IPS DF 6.9 (cell line): Measurements from ENCODE around the gene SLIT3.

ENCODE experiments used
- DNase-seq: peaks from one replicate; pipeline ENCODE4 v3.0.0-alpha.2; 2013; ENCODE audit warnings: low read depth, low spot score
- H3K27ac ChIP-seq: one replicate; pipeline ENCODE4 v1.5.1; 2013; ENCODE audit warnings: low read length, control low read depth
- H3K27me3 ChIP-seq: 2 replicates; pipeline ENCODE4 v1.6.1; 2013; ENCODE audit warnings: mild to moderate bottlenecking, low read length; ENCODE audit not compliant: control insufficient read depth, insufficient read depth
- H3K36me3 ChIP-seq: 2 replicates; pipeline ENCODE4 v1.6.1; 2013; ENCODE audit warnings: low read length; ENCODE audit not compliant: control insufficient read depth, insufficient read depth
- H3K4me1 ChIP-seq: 2 replicates; pipeline ENCODE4 v1.6.1; 2013; ENCODE audit warnings: low read length; ENCODE audit not compliant: control insufficient read depth, insufficient read depth
- H3K4me3 ChIP-seq: 2 replicates; pipeline ENCODE4 v1.5.1; 2013; ENCODE audit warnings: mild to moderate bottlenecking, low read length
- H3K9me3 ChIP-seq: 2 replicates; pipeline ENCODE4 v1.6.1; 2013; ENCODE audit warnings: low read length, inconsistent platforms; ENCODE audit not compliant: control insufficient read depth, insufficient read depth
- WGBS: extraction: QIAGEN DNeasy Blood & Tissue Kit; methylation state at CpG from one replicate; pipeline ENCODE4 v1.1.7; 2013; ENCODE audit warnings: mixed read lengths, missing lambda C conversion rate; ENCODE audit not compliant: insufficient read length, insufficient coverage; 5-methylcytosine and 5-hydroxymethylcytosine counted together

SLIT3 gene

DNA sequence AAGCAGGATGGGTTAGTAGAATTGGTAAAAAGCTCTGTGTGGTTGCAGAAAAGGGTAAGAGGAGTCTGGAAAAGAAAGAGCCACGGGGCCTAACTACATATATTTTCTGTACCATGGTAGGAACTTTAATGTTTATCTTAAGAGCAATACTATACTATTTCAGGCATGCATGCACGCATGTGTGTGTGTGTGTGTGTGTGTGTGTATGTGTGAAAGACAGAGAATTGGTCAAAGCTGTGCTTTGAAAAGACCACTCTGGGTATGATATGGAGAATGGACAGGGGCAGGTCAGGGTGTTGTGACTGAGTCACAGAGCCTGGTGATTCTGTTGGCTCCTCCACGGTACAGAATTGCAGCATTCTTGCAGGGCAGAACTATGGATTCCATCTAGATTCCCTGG lies 339.3 kb downstream of the SLIT3 start:
- no CpG with 5 or more reads among the region's 3 CpGs for WGBS
- H3K36me3 ChIP-seq, result no peaks in the 10 kb centered on the region
- no peak for DNase-seq
- H3K9me3 ChIP-seq, result no peaks in the 10 kb centered on the region
- no peak overlapping the region for H3K27ac ChIP-seq
- no peaks in the 10 kb centered on the region for H3K27me3 ChIP-seq
- no peaks in the 10 kb centered on the region for H3K4me1 ChIP-seq
- no peak overlapping the region for H3K4me3 ChIP-seq

GRCh38 chr5:168960497-168960896 lies 340.4 kb downstream of the SLIT3 start:
- no peaks in the 10 kb centered on the region for H3K27me3 ChIP-seq
- no peaks in the 10 kb centered on the region for H3K36me3 ChIP-seq
- no peak for DNase-seq
- no CpG with 5 or more reads among the region's 2 CpGs for WGBS
- no peaks in the 10 kb centered on the region for H3K4me1 ChIP-seq
- no peaks in the 10 kb centered on the region for H3K9me3 ChIP-seq
- H3K27ac ChIP-seq, result no peak overlapping the region
- no peak overlapping the region for H3K4me3 ChIP-seq

DNA sequence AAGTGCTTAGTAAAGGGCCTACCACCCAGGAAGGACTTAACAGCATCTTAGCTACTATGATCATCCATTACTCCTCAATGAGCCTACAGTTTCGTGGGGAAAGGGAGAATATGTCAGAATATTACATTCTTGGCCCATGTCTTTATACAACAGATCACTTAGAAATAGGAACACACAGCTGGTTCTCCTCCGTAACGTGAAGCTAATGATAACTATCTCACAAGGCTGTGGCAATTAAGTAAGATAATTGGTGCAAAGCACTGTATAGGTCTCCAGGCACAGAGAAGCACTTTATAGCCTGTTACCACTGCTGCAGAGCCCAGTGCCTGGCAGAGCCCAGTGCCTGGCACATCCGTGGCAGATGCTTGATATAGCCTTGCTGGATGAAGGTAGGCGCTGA lies 347.6 kb downstream of the SLIT3 start:
- Histone ChIP-seq H3K27me3 (no peaks in the 10 kb centered on the region), H3K36me3 (no peaks in the 10 kb centered on the region), H3K4me3 (no peak overlapping the region), H3K9me3 (no peaks in the 10 kb centered on the region), H3K27ac (no peak overlapping the region), H3K4me1 (no peaks in the 10 kb centered on the region)
- DNase-seq, result no peak
- no CpG with 5 or more reads among the region's 5 CpGs for WGBS

- Histone ChIP-seq H3K36me3 (no peaks in the 10 kb centered on the region), H3K27me3 (no peaks in the 10 kb centered on the region), H3K4me1 (no peaks in the 10 kb centered on the region), H3K9me3 (no peaks in the 10 kb centered on the region), H3K4me3 (no peak overlapping the region), H3K27ac (no peak overlapping the region)
- WGBS, result no CpG with 5 or more reads among the region's 6 CpGs
- DNase-seq, result no peak
These were observed 348.7 kb downstream of the SLIT3 start for GRCh38 chr5:168952196-168952595.

DNA sequence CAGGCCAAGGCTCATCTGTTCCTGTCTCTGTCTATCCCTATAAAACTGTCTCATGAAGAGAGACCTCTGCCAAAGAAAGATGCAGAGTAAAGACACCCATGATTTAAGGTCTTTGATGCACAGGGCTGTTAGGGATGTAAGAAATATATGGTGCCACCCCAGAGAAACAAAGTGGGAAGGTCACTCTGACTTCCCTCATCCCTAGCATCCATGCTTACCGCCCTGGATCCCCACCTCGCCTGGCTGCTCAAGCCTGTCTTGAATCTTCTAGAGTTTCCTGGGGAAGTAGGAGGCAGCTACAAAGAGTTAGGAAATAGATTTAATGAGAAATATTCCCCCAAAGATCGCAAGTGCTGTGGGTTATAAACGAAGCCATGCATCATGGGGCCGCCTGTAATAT lies 349.2 kb downstream of the SLIT3 start:
- no CpG with 5 or more reads among the region's 5 CpGs for WGBS
- no peaks in the 10 kb centered on the region for H3K36me3 ChIP-seq
- H3K27ac ChIP-seq, result no peak overlapping the region
- H3K4me1 ChIP-seq, result no peaks in the 10 kb centered on the region
- no peak overlapping the region for H3K4me3 ChIP-seq
- H3K9me3 ChIP-seq, result no peaks in the 10 kb centered on the region
- no peak for DNase-seq
- no peaks in the 10 kb centered on the region for H3K27me3 ChIP-seq

GRCh38 chr5:168951356-168951755 lies 349.6 kb downstream of the SLIT3 start:
- no CpG with 5 or more reads among the region's 1 CpG for WGBS
- Histone ChIP-seq H3K27me3 (no peaks in the 10 kb centered on the region), H3K27ac (no peak overlapping the region), H3K36me3 (no peaks in the 10 kb centered on the region), H3K4me1 (no peaks in the 10 kb centered on the region), H3K9me3 (no peaks in the 10 kb centered on the region), H3K4me3 (no peak overlapping the region)
- DNase-seq, result no peak

- DNase-seq, result no peak
- Histone ChIP-seq H3K36me3 (no peaks in the 10 kb centered on the region), H3K27me3 (no peaks in the 10 kb centered on the region), H3K9me3 (no peaks in the 10 kb centered on the region), H3K4me1 (no peaks in the 10 kb centered on the region), H3K27ac (no peak overlapping the region), H3K4me3 (no peak overlapping the region)
- no CpG with 5 or more reads among the region's 7 CpGs for WGBS
These were observed 350.5 kb downstream of the SLIT3 start for GRCh38 chr5:168950241-168950951.

DNA sequence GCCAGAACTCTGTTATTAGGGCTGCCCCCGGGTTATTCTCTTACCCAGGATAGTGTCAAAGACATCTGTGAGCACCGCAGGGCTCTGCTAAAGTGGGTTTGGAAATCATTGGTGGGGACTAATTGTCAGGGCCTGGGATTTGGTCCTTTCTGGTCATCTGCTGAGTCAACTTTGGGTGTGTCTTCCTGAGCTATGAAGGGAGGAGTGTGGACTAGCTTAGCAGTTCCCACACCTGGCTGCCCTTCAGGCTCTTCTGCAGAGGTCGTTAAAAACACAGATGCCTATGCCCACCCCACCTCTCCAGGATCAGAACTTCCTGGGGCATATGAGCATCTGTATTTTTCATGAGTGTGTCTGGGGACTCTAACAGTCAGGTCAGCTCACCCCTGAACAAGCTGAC lies 352.2 kb downstream of the SLIT3 start:
- WGBS, result no CpG with 5 or more reads among the region's 3 CpGs
- no peak for DNase-seq

GRCh38 chr5:168947212-168947868 lies 353.6 kb downstream of the SLIT3 start:
- H3K27me3 ChIP-seq, result no peaks in the 10 kb centered on the region
- no peak overlapping the region for H3K4me3 ChIP-seq
- H3K4me1 ChIP-seq, result no peaks in the 10 kb centered on the region
- peak; percentile 35 for DNase-seq
- H3K36me3 ChIP-seq, result no peaks in the 10 kb centered on the region
- WGBS, result no CpG with 5 or more reads among the region's 5 CpGs
- no peaks in the 10 kb centered on the region for H3K9me3 ChIP-seq
- no peak overlapping the region for H3K27ac ChIP-seq

More for the DNA sequence above, 352.2 kb downstream of the SLIT3 start:
- no peaks in the 10 kb centered on the region for H3K9me3 ChIP-seq
- no peaks in the 10 kb centered on the region for H3K36me3 ChIP-seq
- no peaks in the 10 kb centered on the region for H3K27me3 ChIP-seq
- H3K27ac ChIP-seq, result no peak overlapping the region
- H3K4me3 ChIP-seq, result no peak overlapping the region
- no peaks in the 10 kb centered on the region for H3K4me1 ChIP-seq

DNA sequence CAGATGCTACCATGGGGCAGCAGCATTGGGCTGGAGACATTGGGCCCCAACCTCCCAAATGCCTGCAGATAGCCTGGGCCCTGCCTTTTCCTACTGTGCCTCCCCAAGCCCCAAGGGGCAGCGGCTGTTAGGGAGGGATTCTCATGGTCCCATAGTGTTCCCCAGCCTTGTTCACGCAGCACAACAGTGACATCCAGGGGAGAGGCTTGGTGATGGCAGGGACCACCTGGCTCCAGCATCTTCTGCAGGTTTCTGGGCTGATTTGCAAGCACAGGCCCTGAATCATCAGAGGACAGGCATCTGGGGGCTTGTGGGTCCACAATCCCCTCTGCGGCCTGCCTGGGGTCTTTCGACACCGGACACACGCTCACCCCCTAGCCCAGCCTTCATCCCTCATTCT lies 354.6 kb downstream of the SLIT3 start:
- Histone ChIP-seq H3K36me3 (no peaks in the 10 kb centered on the region), H3K4me1 (no peaks in the 10 kb centered on the region), H3K27me3 (no peaks in the 10 kb centered on the region), H3K4me3 (no peak overlapping the region), H3K27ac (no peak overlapping the region), H3K9me3 (no peaks in the 10 kb centered on the region)
- peak; percentile 13 for DNase-seq
- no CpG with 5 or more reads among the region's 6 CpGs for WGBS

- no peaks in the 10 kb centered on the region for H3K9me3 ChIP-seq
- no peak for DNase-seq
- no peak overlapping the region for H3K4me3 ChIP-seq
- no peak overlapping the region for H3K27ac ChIP-seq
- H3K4me1 ChIP-seq, result no peaks in the 10 kb centered on the region
- H3K36me3 ChIP-seq, result no peaks in the 10 kb centered on the region
- WGBS, result no CpG with 5 or more reads among the region's 5 CpGs
- H3K27me3 ChIP-seq, result no peaks in the 10 kb centered on the region; the same call in 1 of the 2 replicates
These were observed 356.9 kb downstream of the SLIT3 start for GRCh38 chr5:168944004-168944403.
